Loucy (cell line): ENCODE results near the gene SPANXN4.

ENCODE experiments used
- H2AFZ ChIP-seq: fragments of 200-600 bp; sonication (generic); 2 replicates; pipeline ENCODE4 v1.6.0; 2016; ENCODE audit warnings: antibody characterized with exemption, mild to moderate bottlenecking, low read length, moderate library complexity
- H3F3A ChIP-seq: fragments of 200-600 bp; 2 replicates; pipeline ENCODE4 v1.6.0; 2016; ENCODE audit warnings: antibody characterized with exemption, low read depth, mild to moderate bottlenecking
- H3K27me3 ChIP-seq: fragments of 200-600 bp; sonication (generic); 2 replicates; pipeline ENCODE4 v1.6.1; 2014; ENCODE audit warnings: low read length, mild to moderate bottlenecking; ENCODE audit not compliant: insufficient read depth, poor library complexity, severe bottlenecking
- H3K36me3 ChIP-seq: fragments of 200-600 bp; sonication (generic); 2 replicates; pipeline ENCODE4 v1.6.1; 2016; ENCODE audit warnings: low read length; ENCODE audit not compliant: insufficient read depth
- H3K4me1 ChIP-seq: fragments of 200-600 bp; sonication (generic); 2 replicates; pipeline ENCODE4 v1.5.1; 2014; ENCODE audit warnings: low read length, mild to moderate bottlenecking; ENCODE audit not compliant: insufficient read depth, poor library complexity, severe bottlenecking
- H3K4me2 ChIP-seq: fragments of 200-600 bp; sonication (generic); 2 replicates; pipeline ENCODE4 v1.6.0; 2014; ENCODE audit warnings: antibody characterized with exemption, low read length, low read depth, mild to moderate bottlenecking; ENCODE audit not compliant: poor library complexity, severe bottlenecking
- H3K4me3 ChIP-seq: fragments of 200-600 bp; sonication (generic); 2 replicates; pipeline ENCODE4 v1.5.1; 2014; ENCODE audit warnings: low read length, mild to moderate bottlenecking, mixed read lengths; ENCODE audit not compliant: poor library complexity, severe bottlenecking
- H3K79me2 ChIP-seq: fragments of 200-600 bp; sonication (generic); 2 replicates; pipeline ENCODE4 v1.6.1; 2014; ENCODE audit warnings: low read length; ENCODE audit not compliant: insufficient read depth
- H3K9ac ChIP-seq: fragments of 200-600 bp; sonication (generic); 2 replicates; pipeline ENCODE4 v1.6.0; 2014; ENCODE audit warnings: mild to moderate bottlenecking, low read depth, low read length, moderate library complexity; ENCODE audit not compliant: poor library complexity, severe bottlenecking
- H3K9me2 ChIP-seq: fragments of 200-600 bp; sonication (generic); replicated peaks from 2 replicates; pipeline ENCODE4 v1.6.1; 2016; ENCODE audit warnings: low read depth, low read length, mixed read lengths
- H3K9me3 ChIP-seq: fragments of 200-600 bp; sonication (generic); 2 replicates; pipeline ENCODE4 v1.6.1; 2014; ENCODE audit warnings: mild to moderate bottlenecking, antibody characterized with exemption, low read length, low read depth; ENCODE audit not compliant: insufficient read depth
- H4K20me1 ChIP-seq: fragments of 200-600 bp; sonication (generic); 2 replicates; pipeline ENCODE4 v1.6.0; 2014; ENCODE audit warnings: antibody characterized with exemption, low read length, mild to moderate bottlenecking; ENCODE audit not compliant: insufficient read depth, poor library complexity, severe bottlenecking
- EZH2phosphoT487 ChIP-seq: fragments of 200-600 bp; IDR thresholded peaks from 2 replicates; pipeline ENCODE4 v1.6.1; 2018; ENCODE audit warnings: antibody characterized with exemption, mild to moderate bottlenecking, moderate library complexity, borderline replicate concordance
- TF ChIP-seq, protein P1 (sequence below): fragments of 200-600 bp; sonication (generic); conservative IDR thresholded peaks from 2 replicates; pipeline ENCODE4 v1.5.1; 2014; ENCODE audit warnings: mild to moderate bottlenecking, antibody characterized with exemption, low read length

Gene SPANXN4

DNA sequence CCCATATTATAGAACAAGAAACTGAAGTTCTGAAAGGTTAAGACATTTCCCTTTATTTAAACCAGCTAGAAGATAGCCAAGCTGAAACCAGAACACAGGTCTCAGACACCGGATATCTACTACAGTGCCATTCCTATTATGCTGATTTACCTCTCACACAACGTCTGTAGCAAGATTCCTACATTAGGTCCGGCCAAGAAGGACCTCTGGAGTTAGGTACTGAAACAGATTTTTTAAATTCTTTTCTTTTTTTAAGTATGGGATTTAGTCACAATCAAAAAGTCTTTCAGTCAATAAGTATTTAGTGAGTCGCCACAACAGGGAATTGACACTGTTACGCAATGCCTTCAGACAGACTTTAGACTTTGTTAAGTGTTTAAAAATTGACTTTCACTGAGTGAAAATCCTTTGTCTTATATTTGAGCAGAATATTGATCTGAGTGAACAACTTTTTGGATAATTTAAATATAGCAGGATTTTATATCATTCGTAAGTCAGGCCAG is 26.5 kb upstream of the SPANXN4 start:
- Histone ChIP-seq H4K20me1 (no peaks in the 10 kb centered on the region), H2AFZ (no peak overlapping the region), H3K9me2 (no peaks in the 10 kb centered on the region), H3K4me1 (no peaks in the 10 kb centered on the region), H3K9ac (no peak overlapping the region), H3K9me3 (no peaks in the 10 kb centered on the region), H3K4me3 (no peak overlapping the region), H3F3A (no peaks in the 10 kb centered on the region), H3K27me3 (no peaks in the 10 kb centered on the region), H3K79me2 (no peaks in the 10 kb centered on the region), H3K4me2 (no peak overlapping the region), H3K36me3 (no peaks in the 10 kb centered on the region)
- TF ChIP-seq EZH2phosphoT487, result no peak
- TF ChIP-seq, protein P1, sequence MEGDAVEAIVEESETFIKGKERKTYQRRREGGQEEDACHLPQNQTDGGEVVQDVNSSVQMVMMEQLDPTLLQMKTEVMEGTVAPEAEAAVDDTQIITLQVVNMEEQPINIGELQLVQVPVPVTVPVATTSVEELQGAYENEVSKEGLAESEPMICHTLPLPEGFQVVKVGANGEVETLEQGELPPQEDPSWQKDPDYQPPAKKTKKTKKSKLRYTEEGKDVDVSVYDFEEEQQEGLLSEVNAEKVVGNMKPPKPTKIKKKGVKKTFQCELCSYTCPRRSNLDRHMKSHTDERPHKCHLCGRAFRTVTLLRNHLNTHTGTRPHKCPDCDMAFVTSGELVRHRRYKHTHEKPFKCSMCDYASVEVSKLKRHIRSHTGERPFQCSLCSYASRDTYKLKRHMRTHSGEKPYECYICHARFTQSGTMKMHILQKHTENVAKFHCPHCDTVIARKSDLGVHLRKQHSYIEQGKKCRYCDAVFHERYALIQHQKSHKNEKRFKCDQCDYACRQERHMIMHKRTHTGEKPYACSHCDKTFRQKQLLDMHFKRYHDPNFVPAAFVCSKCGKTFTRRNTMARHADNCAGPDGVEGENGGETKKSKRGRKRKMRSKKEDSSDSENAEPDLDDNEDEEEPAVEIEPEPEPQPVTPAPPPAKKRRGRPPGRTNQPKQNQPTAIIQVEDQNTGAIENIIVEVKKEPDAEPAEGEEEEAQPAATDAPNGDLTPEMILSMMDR, result no peak

DNA sequence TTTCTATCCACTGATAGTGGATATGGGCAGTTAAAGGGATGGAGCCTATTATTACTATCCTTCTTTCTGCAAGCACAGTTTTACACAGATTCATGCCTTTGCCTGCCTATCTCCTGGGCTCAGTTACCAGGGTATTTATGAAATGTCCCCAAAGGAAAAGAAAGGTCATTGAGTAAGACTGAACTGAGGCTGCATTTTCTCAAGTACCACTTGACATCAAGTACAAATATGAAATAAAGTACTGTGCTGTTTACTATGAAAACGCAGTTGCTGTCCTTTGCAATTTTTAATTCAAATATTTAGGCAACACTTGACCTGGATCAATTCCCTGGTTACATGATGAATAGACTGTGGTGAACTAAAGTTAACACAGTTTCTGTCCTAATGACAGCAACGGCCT is 23.5 kb upstream of the SPANXN4 start:
- H3K4me3 ChIP-seq, result no peak overlapping the region
- no peak for TF ChIP-seq EZH2phosphoT487
- TF ChIP-seq, protein P1, result no peak
- H3K9me2 ChIP-seq, result no peaks in the 10 kb centered on the region
- no peaks in the 10 kb centered on the region for H3K79me2 ChIP-seq
- H3K9me3 ChIP-seq, result no peaks in the 10 kb centered on the region
- H3K9ac ChIP-seq, result no peak overlapping the region
- no peak overlapping the region for H3K4me2 ChIP-seq
- no peaks in the 10 kb centered on the region for H3K4me1 ChIP-seq
- H2AFZ ChIP-seq, result no peak overlapping the region
- H3K36me3 ChIP-seq, result no peaks in the 10 kb centered on the region
- no peaks in the 10 kb centered on the region for H4K20me1 ChIP-seq
- H3K27me3 ChIP-seq, result no peaks in the 10 kb centered on the region
- H3F3A ChIP-seq, result no peaks in the 10 kb centered on the region

DNA sequence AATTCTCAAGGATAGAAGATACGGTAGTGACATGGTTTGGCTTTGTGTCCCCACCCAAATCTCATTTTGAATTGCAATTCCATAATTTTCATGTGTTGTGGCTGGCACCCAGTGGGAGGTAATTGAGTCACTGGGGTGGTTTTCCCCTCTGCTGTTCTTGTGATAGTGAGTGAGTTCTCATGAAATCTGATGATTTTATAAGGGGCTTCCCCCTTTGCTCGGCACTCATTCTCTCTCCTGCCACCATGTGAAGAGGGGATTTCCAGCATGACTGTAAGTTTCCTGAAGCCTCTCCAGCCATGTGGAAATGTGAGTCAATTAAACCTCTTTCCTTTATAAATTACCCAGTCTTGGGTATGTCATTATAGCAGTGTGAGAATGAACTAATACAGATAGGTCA is 8.5 kb upstream of the SPANXN4 start:
- no peak overlapping the region for H2AFZ ChIP-seq
- TF ChIP-seq EZH2phosphoT487, result no peak
- TF ChIP-seq, protein P1, result no peak
- no peaks in the 10 kb centered on the region for H3K27me3 ChIP-seq
- H3K9me3 ChIP-seq, result no peaks in the 10 kb centered on the region
- no peaks in the 10 kb centered on the region for H3K9me2 ChIP-seq
- H3K4me1 ChIP-seq, result no peaks in the 10 kb centered on the region
- H4K20me1 ChIP-seq, result no peaks in the 10 kb centered on the region
- no peak overlapping the region for H3K4me3 ChIP-seq
- no peaks in the 10 kb centered on the region for H3K79me2 ChIP-seq
- H3K9ac ChIP-seq, result no peak overlapping the region
- no peaks in the 10 kb centered on the region for H3K36me3 ChIP-seq
- no peaks in the 10 kb centered on the region for H3F3A ChIP-seq
- H3K4me2 ChIP-seq, result no peak overlapping the region
